Choroid plexus epithelial cell (primary cell): ENCODE results near the gene GAPVD1.

Source experiments
- DNase-seq: peaks from one replicate; pipeline ENCODE4 v3.0.0-alpha.2; 2010; ENCODE audit warnings: low read depth
- H3K4me3 ChIP-seq: 2 replicates; pipeline ENCODE4 v1.5.1; 2011; ENCODE audit warnings: low read depth, mild to moderate bottlenecking, control low read depth, low read length, moderate library complexity
- CTCF ChIP-seq: conservative IDR thresholded peaks from 2 replicates; pipeline ENCODE4 v1.5.1; 2011; ENCODE audit warnings: low read depth, mild to moderate bottlenecking, control low read depth, inconsistent platforms, low read length, moderate library complexity

GAPVD1 gene

GRCh38 chr9:125411171-125411756, 149.6 kb downstream of the GAPVD1 start:
- no peak for TF ChIP-seq CTCF

GRCh38 chr9:125412166-125412565, 150.5 kb downstream of the GAPVD1 start:
- no peak overlapping the region for H3K4me3 ChIP-seq
- DNase-seq = no peak
- no peak for TF ChIP-seq CTCF

More at GRCh38 chr9:125411171-125411756, 149.6 kb downstream of the GAPVD1 start:
- DNase-seq = no peak
- H3K4me3 ChIP-seq = no peak overlapping the region

GRCh38 chr9:125413579-125413978, 152.0 kb downstream of the GAPVD1 start:
- H3K4me3 ChIP-seq = no peak overlapping the region
- DNase-seq = no peak
- no peak for TF ChIP-seq CTCF

GRCh38 chr9:125415583-125416460, 154.2 kb downstream of the GAPVD1 start:
- no peak for TF ChIP-seq CTCF
- DNase-seq = no peak
- no peak overlapping the region for H3K4me3 ChIP-seq

- DNase-seq = no peak
- no peak for TF ChIP-seq CTCF
- no peak overlapping the region for H3K4me3 ChIP-seq
These were observed 154.9 kb downstream of the GAPVD1 start for GRCh38 chr9:125416517-125416916.
